DMS53 treated with DMSO at 0.1 percent for 48 hours (cell line): ENCODE measurements around the gene VSIG4.

ENCODE experiments used
- DNase-seq: peaks from one replicate; lab custom pipeline; 2025; ENCODE audit not compliant: unreplicated experiment; lab: John Stamatoyannopoulos, UW

VSIG4 gene

GRCh38 chrX:66024092-66024467 lies 15.8 kb downstream of the VSIG4 start:
- DNase-seq: no peak

GRCh38 chrX:66023385-66024091 lies 16.3 kb downstream of the VSIG4 start:
- no peak for DNase-seq

GRCh38 chrX:66022632-66023384 lies 17.1 kb downstream of the VSIG4 start:
- DNase-seq: no peak

- DNase-seq: no peak
Measured at GRCh38 chrX:66021765-66022631, 17.9 kb downstream of the VSIG4 start.

GRCh38 chrX:66021401-66021764 lies 18.5 kb downstream of the VSIG4 start:
- no peak for DNase-seq

GRCh38 chrX:66020631-66021334 lies 19.1 kb downstream of the VSIG4 start:
- no peak for DNase-seq

GRCh38 chrX:66019974-66020373 lies 19.9 kb downstream of the VSIG4 start:
- no peak for DNase-seq

GRCh38 chrX:66019310-66019652 lies 20.6 kb downstream of the VSIG4 start:
- no peak for DNase-seq

GRCh38 chrX:66018585-66019309 lies 21.1 kb downstream of the VSIG4 start:
- DNase-seq: no peak

GRCh38 chrX:66017659-66018170 lies 22.2 kb downstream of the VSIG4 start:
- no peak for DNase-seq

- DNase-seq: no peak
Measured at GRCh38 chrX:66016905-66017658, 22.8 kb downstream of the VSIG4 start.

GRCh38 chrX:66015900-66016689 lies 23.8 kb downstream of the VSIG4 start:
- DNase-seq: no peak

GRCh38 chrX:66015152-66015831 lies 24.6 kb downstream of the VSIG4 start:
- no peak for DNase-seq

- no peak for DNase-seq
Measured at GRCh38 chrX:66014556-66014955, 25.3 kb downstream of the VSIG4 start.

- DNase-seq: no peak
Measured at GRCh38 chrX:66014084-66014483, 25.8 kb downstream of the VSIG4 start.

GRCh38 chrX:66013194-66013816 lies 26.6 kb downstream of the VSIG4 start:
- no peak for DNase-seq

- DNase-seq: no peak
Measured at GRCh38 chrX:66012094-66012534, 27.8 kb downstream of the VSIG4 start.
